H1 (cell line): ENCODE results near the gene ZNF223. TPM values are rescaled to one million over a fixed set of nuclear protein-coding genes. Genes with fewer than 3 reads are reported as not detected.

ENCODE experiments used
- CTCF ChIA-PET: fragments of 300-600 bp; sonication (Branson Sonifier 250); formaldehyde crosslinking; loops from one replicate; lab custom pipeline; 2021; ENCODE audit not compliant: partially characterized antibody; lab: Charles Lee
- POLR2A ChIA-PET: fragments of 300-600 bp; sonication (Branson Sonifier 250); formaldehyde crosslinking; loops from one replicate; lab custom pipeline; 2021; ENCODE audit warnings: inconsistent platforms; ENCODE audit not compliant: partially characterized antibody; lab: Charles Lee
- DNase-seq, 2 experiments: peaks; one replicate each; pipeline versions ENCODE4 v3.0.0 to v3.0.0-alpha.2; 2010 to 2022; ENCODE audit warnings: low spot score in 2 of 2, low read depth in 1 of 2, mixed read lengths in 1 of 2
- FAIRE-seq: peaks from 2 replicates; lab custom pipeline; 2011; peaks lifted over from hg19 to GRCh38; lab: Jason Lieb, UNC
- H2AFZ ChIP-seq: 2 replicates; pipeline ENCODE4 v1.8.1; 2012; ENCODE audit warnings: low read length, inconsistent platforms
- H2AK5ac ChIP-seq: 2 replicates; pipeline ENCODE4 v1.6.1; 2013; ENCODE audit warnings: low read depth, low read length
- H2BK120ac ChIP-seq: replicated peaks from 2 replicates; pipeline ENCODE3; 2013; ENCODE audit warnings: low read depth, low read length, inconsistent platforms
- H2BK12ac ChIP-seq: 2 replicates; pipeline ENCODE4 v1.6.1; 2013; ENCODE audit warnings: low read depth, low read length
- H2BK15ac ChIP-seq: 2 replicates; pipeline ENCODE4 v1.6.1; 2013; ENCODE audit warnings: low read length
- H2BK20ac ChIP-seq: 2 replicates; pipeline ENCODE4 v1.6.1; 2013; ENCODE audit warnings: low read length
- H2BK5ac ChIP-seq: 2 replicates; pipeline ENCODE4 v1.6.1; 2013; ENCODE audit warnings: low read depth, low read length
- H3K14ac ChIP-seq: 2 replicates; pipeline ENCODE4 v1.6.1; 2013; ENCODE audit warnings: inconsistent platforms; ENCODE audit not compliant: insufficient read length
- H3K18ac ChIP-seq: 2 replicates; pipeline ENCODE4 v1.6.1; 2013; ENCODE audit warnings: low read length; ENCODE audit errors: extremely low read depth
- H3K23ac ChIP-seq: 2 replicates; pipeline ENCODE4 v1.6.1; 2013; ENCODE audit warnings: inconsistent platforms; ENCODE audit not compliant: insufficient read length
- H3K23me2 ChIP-seq: 2 replicates; pipeline ENCODE4 v1.6.1; 2013; ENCODE audit warnings: low read depth, low read length
- H3K27ac ChIP-seq: 2 replicates; pipeline ENCODE4 v1.6.1; 2011; ENCODE audit warnings: low read depth, low read length, inconsistent platforms
- H3K27me3 ChIP-seq, 4 experiments: replicated peaks in 1 of 4; 1 replicate in 1 of 4; 2 replicates in 3 of 4; pipeline versions ENCODE4 v1.6.1 to v1.8.1; 2011 to 2013; ENCODE audit warnings: low read length in 3 of 4, mild to moderate bottlenecking in 3 of 4, inconsistent platforms in 2 of 4, mixed read lengths in 2 of 4, moderate library complexity in 1 of 4; ENCODE audit not compliant: control insufficient read depth in 3 of 4, insufficient read depth in 3 of 4; ENCODE audit errors: extremely low read depth in 1 of 4
- H3K36me3 ChIP-seq, 4 experiments: 2 replicates each; pipeline versions ENCODE4 v1.6.1 to v1.8.1; 2011 to 2013; ENCODE audit warnings: mild to moderate bottlenecking in 4 of 4, low read length in 3 of 4, moderate library complexity in 2 of 4, control low read depth in 1 of 4, inconsistent platforms in 1 of 4; ENCODE audit not compliant: insufficient read depth in 4 of 4, control insufficient read depth in 2 of 4
- H3K4ac ChIP-seq: replicated peaks from 2 replicates; pipeline ENCODE3; 2013; ENCODE audit warnings: low read length, low read depth, mixed read lengths, inconsistent platforms; ENCODE audit not compliant: insufficient read length
- H3K4me1 ChIP-seq, 4 experiments: replicated peaks in 1 of 4; 1 replicate in 1 of 4; 2 replicates in 3 of 4; pipeline versions ENCODE4 v1.6.1 to v1.8.1; 2011 to 2013; ENCODE audit warnings: low read length in 3 of 4, inconsistent platforms in 2 of 4, mixed read lengths in 1 of 4; ENCODE audit not compliant: insufficient read depth in 4 of 4, control insufficient read depth in 3 of 4
- H3K4me2 ChIP-seq, 2 experiments: 2 replicates each; pipeline versions ENCODE4 v1.6.1 to v1.8.1; 2011 to 2013; ENCODE audit warnings: low read depth in 2 of 2, low read length in 2 of 2, control low read depth in 1 of 2, inconsistent platforms in 1 of 2, mild to moderate bottlenecking in 1 of 2; ENCODE audit not compliant: insufficient read depth in 1 of 2
- H3K4me3 ChIP-seq, 4 experiments: fragments of 200-600, 300-600 bp in 1 of 4; sonication (generic), shearing (Covaris generic), sonication (Bioruptor Twin) in 1 of 4; 2 replicates each; pipeline versions ENCODE4 v1.5.1 to v1.8.1; 2011 to 2016; ENCODE audit warnings: low read length in 4 of 4, low read depth in 3 of 4, control low read depth in 2 of 4, inconsistent platforms in 2 of 4, mild to moderate bottlenecking in 2 of 4, mixed read lengths in 1 of 4, moderate library complexity in 1 of 4; ENCODE audit not compliant: insufficient read depth in 2 of 4; ENCODE audit errors: extremely low read depth in 1 of 4
- H3K56ac ChIP-seq: replicated peaks from 2 replicates; pipeline ENCODE3; 2013; ENCODE audit warnings: low read depth, mild to moderate bottlenecking, mixed read lengths, low read length, inconsistent platforms; ENCODE audit not compliant: insufficient read length
- H3K79me1 ChIP-seq: 2 replicates; pipeline ENCODE4 v1.6.1; 2013; ENCODE audit warnings: low read depth, low read length, control low read depth
- H3K79me2 ChIP-seq, 2 experiments: 2 replicates each; pipeline versions ENCODE4 v1.6.1 to v1.8.1; 2012 to 2013; ENCODE audit warnings: low read length in 2 of 2, mild to moderate bottlenecking in 2 of 2, inconsistent platforms in 1 of 2; ENCODE audit not compliant: insufficient read depth in 2 of 2, control insufficient read depth in 1 of 2
- H3K9ac ChIP-seq, 4 experiments: replicated peaks in 1 of 4; 1 replicate in 1 of 4; 2 replicates in 3 of 4; pipeline versions ENCODE4 v1.6.1 to v1.8.1; 2011 to 2013; ENCODE audit warnings: low read depth in 3 of 4, low read length in 3 of 4, control low read depth in 2 of 4, mild to moderate bottlenecking in 2 of 4, moderate library complexity in 2 of 4, inconsistent platforms in 1 of 4; ENCODE audit errors: extremely low read depth in 1 of 4
- H3K9me3 ChIP-seq, 2 experiments: 2 replicates each; pipeline versions ENCODE4 v1.6.1 to v1.8.1; 2012 to 2013; ENCODE audit warnings: mild to moderate bottlenecking in 2 of 2, moderate library complexity in 2 of 2, control low read depth in 1 of 2, inconsistent platforms in 1 of 2, low read depth in 1 of 2, low read length in 1 of 2, mixed read lengths in 1 of 2; ENCODE audit not compliant: insufficient read depth in 2 of 2
- H4K20me1 ChIP-seq, 2 experiments: replicated peaks in 1 of 2; 2 replicates each; pipeline versions ENCODE3 to v1.8.1; 2011 to 2013; ENCODE audit warnings: inconsistent platforms in 2 of 2, low read length in 2 of 2, mild to moderate bottlenecking in 1 of 2; ENCODE audit not compliant: insufficient read depth in 2 of 2, control insufficient read depth in 1 of 2
- H4K5ac ChIP-seq: 2 replicates; pipeline ENCODE4 v1.6.1; 2013; ENCODE audit warnings: low read length, low read depth, mixed read lengths, inconsistent platforms; ENCODE audit not compliant: insufficient read length
- H4K8ac ChIP-seq: 2 replicates; pipeline ENCODE4 v1.8.0; 2013; ENCODE audit warnings: mild to moderate bottlenecking, moderate library complexity, low read length, inconsistent platforms; ENCODE audit not compliant: insufficient read depth; ENCODE audit errors: extremely low read depth
- H4K91ac ChIP-seq: replicated peaks from 2 replicates; pipeline ENCODE3; 2013; ENCODE audit warnings: low read length, mixed read lengths, inconsistent platforms; ENCODE audit not compliant: insufficient read length
- SIX5 ChIP-seq: IDR thresholded peaks from 2 replicates; pipeline ENCODE4 v1.6.1; 2011; ENCODE audit warnings: mild to moderate bottlenecking, low read depth, low read length
- TAF7 ChIP-seq: optimal IDR thresholded peaks from 2 replicates; pipeline ENCODE3; 2011; ENCODE audit warnings: low read depth, mild to moderate bottlenecking, inconsistent platforms, low read length, moderate library complexity, borderline replicate concordance
- polyA plus RNA-seq, 7 experiments: library from polyadenylated mRNA; depleted of rRNA in 3 of 7; stranded (reverse) in 5 of 7; unstranded in 2 of 7; fragments of >200 nt in 5 of 7; fragments of 200-250 nt in 2 of 7; gene quantifications; 1 replicate in 5 of 7; 2 replicates in 1 of 7; 4 replicates in 1 of 7; pipeline versions ENCODE4 v1.2.1 to v1.2.3, GENCODE V29; 2011 to 2013; ENCODE audit warnings: missing spikeins in 2 of 7, mixed read lengths in 2 of 7
- total RNA-seq: library from RNA; stranded (reverse); fragmentation: NEBNext Ultra II Directional; extraction: Animal tissue kit (Norgen Biotek cat#: 25700); gene quantifications from 2 replicates; pipeline ENCODE4 v1.2.1, GENCODE V29; 2021

The ZNF223 gene
- total and polyA plus RNA-seq, 2 of the 8 experiments (the other 6 are each of a cell fraction or from before 2014, with no cell fraction given), result 1.7 to 4.3 TPM

DNA sequence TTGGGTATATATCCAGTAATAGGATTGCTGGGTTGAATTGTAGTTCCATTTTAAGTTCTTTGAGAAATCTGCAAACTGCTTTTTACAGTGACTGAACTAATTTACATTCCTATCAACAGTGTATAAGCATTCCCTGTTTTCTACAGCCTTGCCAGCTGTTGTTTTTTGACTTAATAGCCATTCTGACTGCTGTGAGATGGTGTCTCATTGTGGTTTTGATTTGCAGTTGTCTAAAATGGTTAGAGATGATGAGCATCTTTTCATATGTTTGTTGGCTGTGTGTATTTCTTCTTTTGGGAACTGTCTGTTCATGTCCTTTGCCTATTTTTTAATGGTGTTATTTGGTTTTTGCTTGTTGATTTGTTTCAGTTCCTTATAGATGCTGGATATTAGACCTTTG is 30.6 kb upstream of the ZNF223 start:
- H2BK12ac ChIP-seq, result no peak overlapping the region
- no peaks in the 10 kb centered on the region for H3K4me1 ChIP-seq
- no peak overlapping the region for H4K5ac ChIP-seq
- H4K91ac ChIP-seq, result no peak overlapping the region
- H3K9ac ChIP-seq, result no peak overlapping the region
- H3K23me2 ChIP-seq, result peaks cover 4% of the 10 kb centered on the region; the same call in 1 of the 2 replicates
- no peak overlapping the region for H3K4ac ChIP-seq
- no peaks in the 10 kb centered on the region for H3K36me3 ChIP-seq
- ChIA-PET CTCF (no interaction called here), POLR2A (interaction anchor here (0.9 kb wide), 1 partner anchor 11 kb away, joined by 3 read pairs; no protein-coding TSS in a partner anchor)
- H4K20me1 ChIP-seq, result no peaks in the 10 kb centered on the region
- peaks cover 4% of the 10 kb centered on the region for H3K79me1 ChIP-seq
- H3K4me3 ChIP-seq, result no peak overlapping the region
- no peak overlapping the region for H3K14ac ChIP-seq
- no peak overlapping the region for H2AK5ac ChIP-seq
- peaks cover 0 to 2% (median 0%) of the 10 kb centered on the region in 4 experiments; a peak in 1 of 7 replicates for H3K27me3 ChIP-seq
- H4K8ac ChIP-seq, result no peak overlapping the region
- no peak overlapping the region for H2BK120ac ChIP-seq
- H3K23ac ChIP-seq, result no peak overlapping the region
- no peak for TF ChIP-seq SIX5
- no peak for TF ChIP-seq TAF7
- FAIRE-seq, result no peak
- no peak overlapping the region for H2BK20ac ChIP-seq
- H3K56ac ChIP-seq, result no peak overlapping the region
- H2BK15ac ChIP-seq, result no peak overlapping the region
- H3K18ac ChIP-seq, result no peak overlapping the region
- no peak overlapping the region for H2BK5ac ChIP-seq
- H3K79me2 ChIP-seq, result peaks cover 0 to 4% of the 10 kb centered on the region in 2 experiments; a peak in 1 of 4 replicates
- peaks cover 3 to 17% of the 10 kb centered on the region in 2 experiments; a peak in 3 of 4 replicates for H3K9me3 ChIP-seq
- H3K27ac ChIP-seq, result no peak overlapping the region
- H3K4me2 ChIP-seq, result no peak overlapping the region
- no peak for DNase-seq
- no peak overlapping the region for H2AFZ ChIP-seq
